ENCODE measurements around the gene EFNA4. TPM values are rescaled to one million over a fixed set of nuclear protein-coding genes. Genes with fewer than 3 reads are reported as not detected.
A peak's percentile ranks its signal among the peaks of the same experiment; 100 is the strongest.

EFNA4 gene
- total and polyA plus RNA-seq, 4 donors: 1.8 to 4.7 (median 3.3) TPM

DNA sequence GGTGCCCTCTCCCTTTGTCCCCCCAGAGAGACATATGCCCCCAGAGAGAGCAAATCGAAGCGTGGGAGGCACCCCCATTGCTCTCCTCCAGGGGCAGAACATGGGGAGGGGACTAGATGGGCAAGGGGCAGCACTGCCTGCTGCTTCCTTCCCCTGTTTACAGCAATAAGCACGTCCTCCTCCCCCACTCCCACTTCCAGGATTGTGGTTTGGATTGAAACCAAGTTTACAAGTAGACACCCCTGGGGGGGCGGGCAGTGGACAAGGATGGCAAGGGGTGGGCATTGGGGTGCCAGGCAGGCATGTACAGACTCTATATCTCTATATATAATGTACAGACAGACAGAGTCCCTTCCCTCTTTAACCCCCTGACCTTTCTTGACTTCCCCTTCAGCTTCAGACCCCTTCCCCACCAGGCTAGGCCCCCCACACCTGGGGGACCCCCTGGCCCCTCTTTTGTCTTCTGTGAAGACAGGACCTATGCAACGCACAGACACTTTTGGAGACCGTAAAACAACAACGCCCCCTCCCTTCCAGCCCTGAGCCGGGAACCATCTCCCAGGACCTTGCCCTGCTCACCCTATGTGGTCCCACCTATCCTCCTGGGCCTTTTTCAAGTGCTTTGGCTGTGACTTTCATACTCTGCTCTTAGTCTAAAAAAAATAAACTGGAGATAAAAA lies 23.5 kb downstream of the EFNA4 start:
- Histone ChIP-seq H3K36me3 (ENCODE audit: control insufficient read depth in 4 of 4, insufficient read depth in 3 of 4, low read depth in 1 of 4, low read length in 3 of 4) (no peaks in the 10 kb centered on the region), H3K9me3 (ENCODE audit: control insufficient read depth in 4 of 4, low read length in 3 of 4) (no peaks in the 10 kb centered on the region), H3K4me3 (ENCODE audit: low read depth in 1 of 3, low read length in 3 of 3) (no peak overlapping the region), H3K4me1 (ENCODE audit: control insufficient read depth in 4 of 4, insufficient read depth in 4 of 4, low read length in 3 of 4) (peaks cover 5 to 38% (median 24%) of the 10 kb centered on the region in 4 donors), H3K27me3 (ENCODE audit: control insufficient read depth in 4 of 4, insufficient read depth in 4 of 4, low read length in 3 of 4) (peaks cover 0 to 14% (median 5%) of the 10 kb centered on the region in 4 donors), H3K27ac (ENCODE audit: low read depth in 1 of 2, low read length in 2 of 2) (no peak overlapping the region), H3K9ac (ENCODE audit: low read depth in 1 of 2, low read length in 2 of 2) (no peak overlapping the region)
- no peak for DNase-seq (ENCODE audit: low spot score)
- WGBS: 81% methylated on average over 8 of the region's 8 CpGs
- TF ChIP-seq SP1 (IDR thresholded peaks at IDR 0.05): no peak
- no peak for TF ChIP-seq EGR1 (IDR thresholded peaks at IDR 0.05; ENCODE audit: low read depth in 2 of 2)
- no peak for TF ChIP-seq GABPA (IDR thresholded peaks at IDR 0.05 in 1 of 2, conservative IDR thresholded peaks at IDR 0.05 in 1 of 2)
- TF ChIP-seq, protein P1, sequence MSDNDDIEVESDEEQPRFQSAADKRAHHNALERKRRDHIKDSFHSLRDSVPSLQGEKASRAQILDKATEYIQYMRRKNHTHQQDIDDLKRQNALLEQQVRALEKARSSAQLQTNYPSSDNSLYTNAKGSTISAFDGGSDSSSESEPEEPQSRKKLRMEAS (IDR thresholded peaks at IDR 0.05): no peak
- no peak for TF ChIP-seq HNF4A (conservative IDR thresholded peaks at IDR 0.05)
- TF ChIP-seq, protein P2, sequence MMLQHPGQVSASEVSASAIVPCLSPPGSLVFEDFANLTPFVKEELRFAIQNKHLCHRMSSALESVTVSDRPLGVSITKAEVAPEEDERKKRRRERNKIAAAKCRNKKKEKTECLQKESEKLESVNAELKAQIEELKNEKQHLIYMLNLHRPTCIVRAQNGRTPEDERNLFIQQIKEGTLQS (IDR thresholded peaks at IDR 0.05): no peak
- TF ChIP-seq, protein P3, sequence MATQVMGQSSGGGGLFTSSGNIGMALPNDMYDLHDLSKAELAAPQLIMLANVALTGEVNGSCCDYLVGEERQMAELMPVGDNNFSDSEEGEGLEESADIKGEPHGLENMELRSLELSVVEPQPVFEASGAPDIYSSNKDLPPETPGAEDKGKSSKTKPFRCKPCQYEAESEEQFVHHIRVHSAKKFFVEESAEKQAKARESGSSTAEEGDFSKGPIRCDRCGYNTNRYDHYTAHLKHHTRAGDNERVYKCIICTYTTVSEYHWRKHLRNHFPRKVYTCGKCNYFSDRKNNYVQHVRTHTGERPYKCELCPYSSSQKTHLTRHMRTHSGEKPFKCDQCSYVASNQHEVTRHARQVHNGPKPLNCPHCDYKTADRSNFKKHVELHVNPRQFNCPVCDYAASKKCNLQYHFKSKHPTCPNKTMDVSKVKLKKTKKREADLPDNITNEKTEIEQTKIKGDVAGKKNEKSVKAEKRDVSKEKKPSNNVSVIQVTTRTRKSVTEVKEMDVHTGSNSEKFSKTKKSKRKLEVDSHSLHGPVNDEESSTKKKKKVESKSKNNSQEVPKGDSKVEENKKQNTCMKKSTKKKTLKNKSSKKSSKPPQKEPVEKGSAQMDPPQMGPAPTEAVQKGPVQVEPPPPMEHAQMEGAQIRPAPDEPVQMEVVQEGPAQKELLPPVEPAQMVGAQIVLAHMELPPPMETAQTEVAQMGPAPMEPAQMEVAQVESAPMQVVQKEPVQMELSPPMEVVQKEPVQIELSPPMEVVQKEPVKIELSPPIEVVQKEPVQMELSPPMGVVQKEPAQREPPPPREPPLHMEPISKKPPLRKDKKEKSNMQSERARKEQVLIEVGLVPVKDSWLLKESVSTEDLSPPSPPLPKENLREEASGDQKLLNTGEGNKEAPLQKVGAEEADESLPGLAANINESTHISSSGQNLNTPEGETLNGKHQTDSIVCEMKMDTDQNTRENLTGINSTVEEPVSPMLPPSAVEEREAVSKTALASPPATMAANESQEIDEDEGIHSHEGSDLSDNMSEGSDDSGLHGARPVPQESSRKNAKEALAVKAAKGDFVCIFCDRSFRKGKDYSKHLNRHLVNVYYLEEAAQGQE (IDR thresholded peaks at IDR 0.05): no peak
- TF ChIP-seq, protein P4, sequence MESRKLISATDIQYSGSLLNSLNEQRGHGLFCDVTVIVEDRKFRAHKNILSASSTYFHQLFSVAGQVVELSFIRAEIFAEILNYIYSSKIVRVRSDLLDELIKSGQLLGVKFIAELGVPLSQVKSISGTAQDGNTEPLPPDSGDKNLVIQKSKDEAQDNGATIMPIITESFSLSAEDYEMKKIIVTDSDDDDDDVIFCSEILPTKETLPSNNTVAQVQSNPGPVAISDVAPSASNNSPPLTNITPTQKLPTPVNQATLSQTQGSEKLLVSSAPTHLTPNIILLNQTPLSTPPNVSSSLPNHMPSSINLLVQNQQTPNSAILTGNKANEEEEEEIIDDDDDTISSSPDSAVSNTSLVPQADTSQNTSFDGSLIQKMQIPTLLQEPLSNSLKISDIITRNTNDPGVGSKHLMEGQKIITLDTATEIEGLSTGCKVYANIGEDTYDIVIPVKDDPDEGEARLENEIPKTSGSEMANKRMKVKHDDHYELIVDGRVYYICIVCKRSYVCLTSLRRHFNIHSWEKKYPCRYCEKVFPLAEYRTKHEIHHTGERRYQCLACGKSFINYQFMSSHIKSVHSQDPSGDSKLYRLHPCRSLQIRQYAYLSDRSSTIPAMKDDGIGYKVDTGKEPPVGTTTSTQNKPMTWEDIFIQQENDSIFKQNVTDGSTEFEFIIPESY (IDR thresholded peaks at IDR 0.05): no peak
- TF ChIP-seq NR2F2 (IDR thresholded peaks at IDR 0.05): no peak
- TF ChIP-seq TAF1 (conservative IDR thresholded peaks at IDR 0.05): no peak

DNA sequence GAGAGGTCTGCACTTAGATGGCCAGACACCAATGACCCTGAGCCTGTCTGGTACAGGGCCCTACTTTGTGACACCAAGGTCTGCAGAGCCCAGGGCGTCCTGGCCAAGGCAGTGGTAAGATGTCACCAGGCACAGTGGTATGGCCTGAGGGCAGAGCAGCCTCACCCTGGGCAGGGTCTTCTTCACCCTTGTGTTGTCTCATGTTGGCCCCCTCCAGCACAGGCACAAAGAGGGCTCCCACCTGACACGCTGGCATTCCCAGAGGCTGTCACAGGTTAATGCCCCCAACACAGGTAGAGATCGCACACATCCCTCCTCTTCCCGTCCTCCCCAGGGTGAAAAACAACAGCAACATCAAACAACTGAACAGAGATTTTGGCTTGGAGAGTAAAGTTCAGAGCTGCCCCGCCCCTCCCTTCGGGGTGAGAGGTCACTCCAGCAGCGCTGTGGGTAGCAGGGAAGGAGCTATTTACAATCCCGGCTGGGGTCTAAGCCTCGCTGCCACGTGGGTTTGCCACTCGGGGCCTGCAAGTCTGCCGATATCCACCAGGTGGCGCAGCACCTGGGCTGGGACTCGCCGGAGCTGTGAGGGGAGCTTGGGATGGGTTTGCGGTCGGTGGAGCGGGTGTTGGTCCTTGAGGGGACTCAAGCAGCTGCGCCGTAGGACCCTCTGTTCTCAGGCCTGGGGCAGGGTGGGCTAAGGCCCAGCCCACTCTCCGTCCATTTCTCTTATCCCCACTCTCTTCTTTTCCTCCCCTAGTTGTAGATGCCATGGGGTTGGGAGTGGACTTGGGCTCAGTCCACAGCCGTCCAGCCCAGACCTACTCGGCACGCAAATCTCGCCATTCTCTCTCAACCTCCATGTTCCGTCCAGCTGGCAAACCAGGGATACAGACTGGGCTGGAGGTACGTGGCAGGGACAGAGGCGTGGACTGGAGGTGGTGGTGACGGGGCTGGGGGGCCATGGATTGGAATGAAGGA lies 27.8 kb downstream of the EFNA4 start:
- peak; percentile 87 for DNase-seq (ENCODE audit: low spot score)
- Histone ChIP-seq H3K36me3 (ENCODE audit: control insufficient read depth in 4 of 4, insufficient read depth in 3 of 4, low read depth in 1 of 4, low read length in 3 of 4) (no peaks in the 10 kb centered on the region), H3K4me1 (ENCODE audit: control insufficient read depth in 4 of 4, insufficient read depth in 4 of 4, low read length in 3 of 4) (peaks cover 3 to 22% (median 14%) of the 10 kb centered on the region in 4 donors), H3K9ac (ENCODE audit: low read depth in 1 of 2, low read length in 2 of 2) (no peak overlapping the region), H3K27ac (ENCODE audit: low read depth in 1 of 2, low read length in 2 of 2) (peak overlapping the region in 1 of 2 donors; percentile 46), H3K27me3 (ENCODE audit: control insufficient read depth in 4 of 4, insufficient read depth in 4 of 4, low read length in 3 of 4) (no peaks in the 10 kb centered on the region), H3K9me3 (ENCODE audit: control insufficient read depth in 4 of 4, low read length in 3 of 4) (no peaks in the 10 kb centered on the region), H3K4me3 (ENCODE audit: low read depth in 1 of 3, low read length in 3 of 3) (peak overlapping the region in 1 of 3 donors; percentile 47)
- WGBS: 18% methylated on average over 29 of the region's 29 CpGs
- TF ChIP-seq, protein P5, sequence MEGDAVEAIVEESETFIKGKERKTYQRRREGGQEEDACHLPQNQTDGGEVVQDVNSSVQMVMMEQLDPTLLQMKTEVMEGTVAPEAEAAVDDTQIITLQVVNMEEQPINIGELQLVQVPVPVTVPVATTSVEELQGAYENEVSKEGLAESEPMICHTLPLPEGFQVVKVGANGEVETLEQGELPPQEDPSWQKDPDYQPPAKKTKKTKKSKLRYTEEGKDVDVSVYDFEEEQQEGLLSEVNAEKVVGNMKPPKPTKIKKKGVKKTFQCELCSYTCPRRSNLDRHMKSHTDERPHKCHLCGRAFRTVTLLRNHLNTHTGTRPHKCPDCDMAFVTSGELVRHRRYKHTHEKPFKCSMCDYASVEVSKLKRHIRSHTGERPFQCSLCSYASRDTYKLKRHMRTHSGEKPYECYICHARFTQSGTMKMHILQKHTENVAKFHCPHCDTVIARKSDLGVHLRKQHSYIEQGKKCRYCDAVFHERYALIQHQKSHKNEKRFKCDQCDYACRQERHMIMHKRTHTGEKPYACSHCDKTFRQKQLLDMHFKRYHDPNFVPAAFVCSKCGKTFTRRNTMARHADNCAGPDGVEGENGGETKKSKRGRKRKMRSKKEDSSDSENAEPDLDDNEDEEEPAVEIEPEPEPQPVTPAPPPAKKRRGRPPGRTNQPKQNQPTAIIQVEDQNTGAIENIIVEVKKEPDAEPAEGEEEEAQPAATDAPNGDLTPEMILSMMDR (IDR thresholded peaks at IDR 0.05; ENCODE audit: low read depth, low read length, missing input control): peak; percentile 98
- TF ChIP-seq, protein P4 (IDR thresholded peaks at IDR 0.05): peak; percentile 92
- TF ChIP-seq, protein P2 (IDR thresholded peaks at IDR 0.05): no peak
- TF ChIP-seq, protein P3 (IDR thresholded peaks at IDR 0.05): peak; percentile 88
- TF ChIP-seq EGR1 (IDR thresholded peaks at IDR 0.05; ENCODE audit: low read depth in 2 of 2) (peak in 1 of 2 donors; percentile 44), NR2F2 (IDR thresholded peaks at IDR 0.05) (peak; percentile 51), JUND (IDR thresholded peaks at IDR 0.05) (peak in 1 of 2 donors; percentile 73)

All from liver (tissue), 9 donors.